HepG2 (cell line): Measurements from ENCODE around the gene ATP4B.

Experiments
- DRAP1 ChIP-seq: IDR thresholded peaks from 2 replicates; pipeline ENCODE4 v1.6.1; 2016; ENCODE audit warnings: missing genetic modification reagents, missing compliant biosample characterization
- IRF2 ChIP-seq: IDR thresholded peaks from 2 replicates; pipeline ENCODE4 v1.6.1; 2018; ENCODE audit warnings: missing genetic modification reagents, missing compliant biosample characterization
- MIXL1 ChIP-seq: IDR thresholded peaks from 2 replicates; pipeline ENCODE4 v1.6.1; 2016
- ZNF24 ChIP-seq: fragments of 450-650 bp; IDR thresholded peaks from 2 replicates; pipeline ENCODE4 v1.6.1; 2017; ENCODE audit warnings: antibody characterized with exemption, mild to moderate bottlenecking
- ZNF883 ChIP-seq: sonication (generic); formaldehyde crosslinking; IDR thresholded peaks from 2 replicates; pipeline ENCODE4 v1.5.1; 2020; ENCODE audit warnings: mild to moderate bottlenecking, missing genetic modification reagents; ENCODE audit errors: not compliant biosample characterization

- TF ChIP-seq IRF2 (CRISPR knock-in tag) = no peak
- TF ChIP-seq DRAP1 (CRISPR knock-in tag) = no peak
- TF ChIP-seq ZNF24 = no peak
- TF ChIP-seq MIXL1 (CRISPR knock-in tag) = no peak
- TF ChIP-seq ZNF883 (CRISPR knock-in tag) = no peak
Measured at GRCh38 chr13:113625965-113626721, 31.9 kb downstream of the ATP4B start.
